Lower leg skin (tissue), 4 donors: ENCODE data around the gene EVX1. TPM values are rescaled to one million over a fixed set of nuclear protein-coding genes. Genes with fewer than 3 reads are reported as not detected.

Experiments
- DNase-seq, 2 donors: peaks; one replicate each; pipeline ENCODE4 v3.0.0-alpha.2; 2019; ENCODE audit warnings: low spot score in 2 of 2
- H3K4me3 ChIP-seq: fragments of 200-600 bp; sonication (generic); 2 replicates; pipeline ENCODE4 v1.5.1; 2017; ENCODE audit warnings: mild to moderate bottlenecking, low read depth; ENCODE audit not compliant: poor library complexity, severe bottlenecking
- POLR2A ChIP-seq, 2 donors: fragments of 450-650 bp; IDR thresholded peaks; one replicate each; pipeline ENCODE4 v1.6.1; 2016 to 2017; ENCODE audit warnings: antibody characterized with exemption in 2 of 2, mild to moderate bottlenecking in 1 of 2, moderate library complexity in 1 of 2
- WGBS, 2 donors: methylation state at CpG; one replicate each; pipeline ENCODE4 v1.1.5; 2018; 5-methylcytosine and 5-hydroxymethylcytosine counted together
- intact Hi-C: fragments of 100-400 bp; cut with DNase I; formaldehyde crosslinking; loops from one replicate; pipeline ENCODE4 v1.15.0; 2023; ENCODE audit warnings: low total_unique reads
- total RNA-seq, 4 donors: library from RNA; depleted of rRNA; stranded (reverse); fragments of >200 nt; gene quantifications; one replicate each; pipeline ENCODE4 v1.1.0, GENCODE V29; 2016
- TF ChIP-seq, protein P1 (sequence below), 3 donors: fragments of 450-650 bp; IDR thresholded peaks; one replicate each; pipeline ENCODE4 v1.5.1; 2016; ENCODE audit warnings: antibody characterized with exemption in 3 of 3, mild to moderate bottlenecking in 3 of 3, moderate library complexity in 2 of 3

The EVX1 gene
- total RNA-seq, 4 donors from 2014 or later = not detected

DNA sequence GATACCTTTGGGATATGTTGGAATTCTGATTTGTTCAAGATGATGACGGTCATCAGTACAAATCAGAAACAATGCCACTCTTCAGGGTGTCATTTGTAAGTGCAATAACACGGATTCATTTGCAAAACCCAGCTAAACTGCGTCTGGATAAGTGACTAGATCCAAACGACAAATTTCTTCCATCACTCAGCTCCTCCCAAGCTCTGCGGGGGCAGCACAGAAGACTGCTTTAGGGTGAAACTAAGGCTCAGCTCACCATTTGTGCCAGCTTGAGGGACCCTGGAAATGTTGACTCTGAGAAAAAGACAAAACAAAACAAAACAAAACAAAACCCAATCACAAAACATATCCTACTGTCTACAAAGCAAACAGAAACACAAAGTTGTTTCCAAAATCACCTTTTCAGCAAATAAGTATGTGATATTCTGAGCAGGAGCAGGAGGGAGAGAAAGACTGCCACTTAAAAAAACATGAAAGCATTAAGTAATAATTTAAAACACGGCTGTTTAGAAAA, 8.0 kb downstream of the EVX1 start:
- intact Hi-C loops = no loop called here
- 36 to 41% methylated on average over 6 of the region's 6 CpGs for WGBS, 2 donors
- H3K4me3 ChIP-seq = no peak overlapping the region
- TF ChIP-seq POLR2A (IDR thresholded peaks at IDR 0.05) = no peak
- TF ChIP-seq, protein P1, sequence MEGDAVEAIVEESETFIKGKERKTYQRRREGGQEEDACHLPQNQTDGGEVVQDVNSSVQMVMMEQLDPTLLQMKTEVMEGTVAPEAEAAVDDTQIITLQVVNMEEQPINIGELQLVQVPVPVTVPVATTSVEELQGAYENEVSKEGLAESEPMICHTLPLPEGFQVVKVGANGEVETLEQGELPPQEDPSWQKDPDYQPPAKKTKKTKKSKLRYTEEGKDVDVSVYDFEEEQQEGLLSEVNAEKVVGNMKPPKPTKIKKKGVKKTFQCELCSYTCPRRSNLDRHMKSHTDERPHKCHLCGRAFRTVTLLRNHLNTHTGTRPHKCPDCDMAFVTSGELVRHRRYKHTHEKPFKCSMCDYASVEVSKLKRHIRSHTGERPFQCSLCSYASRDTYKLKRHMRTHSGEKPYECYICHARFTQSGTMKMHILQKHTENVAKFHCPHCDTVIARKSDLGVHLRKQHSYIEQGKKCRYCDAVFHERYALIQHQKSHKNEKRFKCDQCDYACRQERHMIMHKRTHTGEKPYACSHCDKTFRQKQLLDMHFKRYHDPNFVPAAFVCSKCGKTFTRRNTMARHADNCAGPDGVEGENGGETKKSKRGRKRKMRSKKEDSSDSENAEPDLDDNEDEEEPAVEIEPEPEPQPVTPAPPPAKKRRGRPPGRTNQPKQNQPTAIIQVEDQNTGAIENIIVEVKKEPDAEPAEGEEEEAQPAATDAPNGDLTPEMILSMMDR (IDR thresholded peaks at IDR 0.05) = no peak
- no peak for DNase-seq

DNA sequence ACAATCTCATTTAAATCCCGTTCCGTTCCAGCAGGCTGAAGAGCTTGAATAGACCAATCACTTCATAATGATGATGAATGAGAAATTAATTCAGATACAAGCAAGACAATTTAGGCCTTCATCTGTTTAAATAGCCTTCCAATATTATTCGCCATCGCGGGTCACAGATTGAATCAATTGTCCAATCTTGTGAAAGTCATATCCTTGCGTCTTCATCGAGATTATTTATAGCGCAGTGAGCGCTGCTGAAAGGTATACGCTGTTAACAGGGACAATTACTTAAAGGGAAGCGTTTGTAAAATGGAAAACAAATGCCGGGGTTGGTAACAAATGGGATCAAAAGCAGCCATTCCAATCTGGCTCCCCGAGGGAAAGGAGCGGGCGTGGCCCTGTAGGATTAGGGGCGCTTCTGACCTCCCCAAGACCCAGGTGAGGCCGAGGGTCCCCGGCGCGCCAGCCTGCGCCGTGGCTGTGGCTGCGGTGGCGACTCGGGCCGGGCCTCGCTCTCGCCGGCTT, 8.6 kb downstream of the EVX1 start:
- no peak for DNase-seq
- intact Hi-C loops = no loop called here
- TF ChIP-seq POLR2A (IDR thresholded peaks at IDR 0.05) = no peak
- TF ChIP-seq, protein P1 (IDR thresholded peaks at IDR 0.05) = no peak
- WGBS, 2 donors = 12 to 16% methylated on average over 29 of the region's 29 CpGs
- H3K4me3 ChIP-seq = no peak overlapping the region

DNA sequence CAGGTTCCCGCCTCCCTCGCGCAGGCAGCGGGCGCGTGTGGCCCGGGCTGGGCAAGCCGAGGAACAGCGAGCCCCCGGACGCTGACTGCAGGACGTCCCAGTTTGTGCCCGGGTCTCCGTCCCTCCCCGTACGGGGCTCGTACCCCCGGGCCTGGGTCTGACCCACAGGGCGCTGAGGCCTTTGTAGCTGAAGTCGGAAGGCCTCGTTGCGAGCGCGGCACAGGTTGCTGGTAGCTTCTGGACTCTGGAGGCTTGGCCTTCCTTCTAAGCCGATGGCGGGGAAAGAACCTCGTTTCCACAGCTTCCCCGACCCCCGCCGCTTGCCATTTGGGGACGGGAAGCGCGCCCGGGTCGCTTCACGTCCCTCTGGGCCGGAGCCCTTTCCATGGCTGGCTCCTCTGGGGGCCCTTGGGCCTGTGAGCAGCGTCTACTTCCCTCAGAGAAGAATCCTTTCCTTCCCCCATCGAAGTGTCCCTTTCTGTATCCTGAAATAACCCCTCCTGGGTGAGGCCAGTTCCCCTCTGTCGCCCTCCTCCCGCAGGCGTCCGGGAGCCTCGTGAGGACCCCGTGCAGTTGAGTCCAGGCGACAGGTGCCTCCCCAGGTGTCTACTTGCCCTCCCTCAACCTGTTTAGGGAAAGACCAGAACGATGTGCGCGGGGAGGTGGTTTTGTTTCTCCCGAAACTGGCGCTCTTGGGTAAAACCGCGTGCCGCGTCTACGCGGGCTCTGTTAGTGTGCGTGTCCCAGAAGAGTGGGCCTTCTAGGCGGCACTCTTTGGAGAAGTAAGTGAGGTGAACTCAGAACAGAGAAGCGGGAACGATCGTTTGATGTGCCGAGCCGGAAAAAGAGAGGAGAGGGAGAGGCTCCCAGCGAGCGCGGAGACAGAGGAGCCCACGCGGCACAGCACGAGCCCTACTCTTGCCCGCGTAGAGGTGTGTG, 9.3 kb downstream of the EVX1 start:
- H3K4me3 ChIP-seq = no peak overlapping the region
- intact Hi-C loops = no loop called here
- WGBS, 2 donors = 14 to 22% methylated on average over 51 to 65 of the region's 72 CpGs
- DNase-seq = no peak
- no peak for TF ChIP-seq POLR2A (IDR thresholded peaks at IDR 0.05)
- TF ChIP-seq, protein P1 (IDR thresholded peaks at IDR 0.05) = no peak

DNA sequence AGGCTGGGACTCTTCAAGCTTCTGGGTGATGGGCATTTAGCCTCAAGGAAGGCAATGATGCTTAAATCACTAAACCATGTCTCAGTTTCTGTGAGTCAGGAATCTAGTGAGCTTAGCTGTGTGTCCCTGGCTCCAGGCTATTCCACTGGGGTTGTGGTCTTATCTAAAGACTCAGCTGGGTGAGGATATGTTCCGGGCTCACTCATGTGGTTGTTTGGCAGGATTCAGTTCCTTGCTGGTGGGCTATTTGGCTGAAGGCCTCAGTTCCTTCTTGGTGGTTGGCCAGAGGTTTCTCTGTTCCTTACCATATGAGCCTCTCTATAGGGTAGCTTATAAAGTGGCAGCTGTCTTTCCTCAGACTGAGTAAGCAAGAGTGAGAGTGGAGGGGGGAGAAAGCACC, 12.0 kb downstream of the EVX1 start:
- no peak for TF ChIP-seq POLR2A (IDR thresholded peaks at IDR 0.05)
- TF ChIP-seq, protein P1 (IDR thresholded peaks at IDR 0.05) = no peak
- WGBS, 2 donors = 80 to 88% methylated on average over 1 of the region's 1 CpG
- H3K4me3 ChIP-seq = no peak overlapping the region
- no peak for DNase-seq
- intact Hi-C loops = no loop called here

DNA sequence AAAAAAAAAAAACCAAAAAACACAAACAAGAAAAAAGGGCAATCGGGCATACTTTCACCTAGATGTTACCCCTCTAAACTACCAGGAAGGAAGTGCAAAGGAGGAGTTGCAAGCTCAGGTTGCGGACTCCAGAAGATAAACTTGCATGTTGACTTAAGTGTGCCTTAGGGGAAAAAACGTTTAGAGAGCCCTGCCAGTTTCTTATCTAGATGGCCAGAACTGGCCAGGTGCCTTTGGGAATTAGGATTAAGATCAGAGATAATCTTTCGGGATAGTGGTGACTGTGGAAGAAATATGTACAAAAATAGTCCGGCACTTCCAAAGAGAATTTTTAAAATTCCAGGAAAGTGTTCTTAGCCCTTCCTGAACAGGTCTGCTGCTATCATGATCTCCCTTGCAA, 17.6 kb downstream of the EVX1 start:
- intact Hi-C loops = no loop called here
- WGBS, 2 donors = 44 to 48% methylated on average over 5 of the region's 5 CpGs
- no peak for TF ChIP-seq POLR2A (IDR thresholded peaks at IDR 0.05)
- TF ChIP-seq, protein P1 (IDR thresholded peaks at IDR 0.05) = no peak
- no peak overlapping the region for H3K4me3 ChIP-seq
- no peak for DNase-seq
